GM19455 (cell line): ENCODE data around the gene SHISA7.

Experiments
- ATAC-seq: cut with Tn5 transposase; IDR thresholded peaks from one replicate; pipeline ENCODE4 v1.9.1; 2021; ENCODE audit not compliant: unreplicated experiment

SHISA7 gene

DNA sequence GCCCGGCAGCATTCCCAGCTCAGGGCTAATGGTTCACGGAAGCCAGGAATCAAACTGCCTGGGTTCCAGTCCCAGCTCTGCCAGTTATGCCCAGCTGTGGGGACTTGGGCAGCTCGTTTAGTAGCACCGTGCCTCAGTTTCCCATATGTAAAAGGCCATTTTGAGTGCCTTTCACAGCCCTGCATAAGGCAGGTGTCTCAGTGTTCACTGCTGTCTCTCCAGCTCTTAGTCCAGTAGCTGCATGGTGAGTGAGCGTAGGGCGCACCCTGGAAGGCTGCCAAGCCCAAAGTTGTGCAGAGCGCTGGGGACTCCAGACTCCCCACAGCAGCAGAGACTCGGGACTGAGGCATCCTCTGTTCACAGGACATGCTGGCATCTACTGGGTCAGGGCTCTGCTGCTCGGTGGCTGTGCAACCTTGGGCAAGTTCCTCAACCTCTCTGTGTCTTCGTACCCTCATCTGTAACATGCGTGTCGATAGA lies 51.9 kb downstream of the SHISA7 start:
- ATAC-seq = no peak

DNA sequence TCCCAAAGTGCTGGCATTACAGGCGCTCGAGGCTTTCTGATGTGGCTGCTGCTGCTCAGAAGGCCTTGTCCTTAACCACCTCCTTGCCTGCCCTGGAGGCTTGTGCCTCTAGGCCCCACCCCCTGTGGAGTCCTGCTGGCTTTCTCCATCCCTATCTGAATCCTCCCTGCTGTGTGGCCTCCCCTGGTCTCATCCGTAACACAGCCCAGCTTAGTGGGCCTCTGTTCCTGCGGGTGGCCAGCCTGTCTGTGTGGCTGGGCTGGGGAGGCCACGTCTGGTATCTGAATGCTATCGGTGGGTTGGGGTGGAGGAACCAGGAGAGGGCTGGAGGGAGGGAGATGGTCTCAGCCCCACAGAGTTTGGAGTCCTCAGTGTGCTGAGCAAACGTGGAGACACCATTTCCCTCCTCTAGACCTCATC lies 52.6 kb downstream of the SHISA7 start:
- no peak for ATAC-seq

DNA sequence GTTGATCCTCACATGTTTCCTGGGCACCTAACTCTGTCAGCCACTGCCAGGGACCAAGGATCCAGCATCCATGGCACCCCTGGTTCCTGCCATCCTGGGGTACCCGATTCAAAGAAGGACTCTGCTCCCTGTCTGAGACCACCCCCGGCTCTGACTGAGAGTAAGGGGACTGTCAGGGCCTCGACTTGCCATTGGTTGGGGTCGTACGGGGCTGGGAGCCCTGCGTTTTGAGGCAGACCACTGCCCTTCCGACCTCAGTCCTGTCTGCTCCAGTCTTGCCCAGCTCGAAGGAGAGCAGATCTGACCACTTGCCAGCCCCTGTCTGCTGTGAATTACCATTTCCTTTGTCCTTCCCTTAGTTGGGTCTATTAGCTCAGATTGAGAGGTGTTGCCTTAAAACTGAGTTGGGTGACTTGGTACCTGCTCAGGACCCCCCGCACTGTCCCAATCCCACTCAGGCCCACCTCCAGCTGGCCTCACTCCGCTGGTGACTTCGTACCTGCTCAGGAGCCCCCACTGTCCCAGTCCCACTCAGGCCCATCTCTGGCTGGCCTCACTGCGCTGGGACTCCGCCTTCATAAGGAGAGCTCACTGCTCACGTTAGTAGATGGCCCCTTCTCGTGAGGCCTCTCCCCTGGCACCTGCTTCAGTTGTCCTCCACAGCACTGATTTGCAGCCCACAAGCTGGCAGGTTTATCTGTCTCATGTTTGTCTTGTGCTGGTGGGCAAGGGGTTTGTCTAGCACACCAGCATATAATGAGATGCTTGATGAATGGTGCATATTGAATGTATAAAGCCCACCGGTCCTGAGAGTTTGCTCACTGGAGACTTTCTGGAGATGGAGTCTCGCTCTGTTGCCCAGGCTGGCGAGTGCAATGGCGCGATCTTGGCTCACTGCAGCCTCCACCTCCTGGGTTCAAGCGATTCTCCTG lies 53.4 kb downstream of the SHISA7 start:
- ATAC-seq = no peak

DNA sequence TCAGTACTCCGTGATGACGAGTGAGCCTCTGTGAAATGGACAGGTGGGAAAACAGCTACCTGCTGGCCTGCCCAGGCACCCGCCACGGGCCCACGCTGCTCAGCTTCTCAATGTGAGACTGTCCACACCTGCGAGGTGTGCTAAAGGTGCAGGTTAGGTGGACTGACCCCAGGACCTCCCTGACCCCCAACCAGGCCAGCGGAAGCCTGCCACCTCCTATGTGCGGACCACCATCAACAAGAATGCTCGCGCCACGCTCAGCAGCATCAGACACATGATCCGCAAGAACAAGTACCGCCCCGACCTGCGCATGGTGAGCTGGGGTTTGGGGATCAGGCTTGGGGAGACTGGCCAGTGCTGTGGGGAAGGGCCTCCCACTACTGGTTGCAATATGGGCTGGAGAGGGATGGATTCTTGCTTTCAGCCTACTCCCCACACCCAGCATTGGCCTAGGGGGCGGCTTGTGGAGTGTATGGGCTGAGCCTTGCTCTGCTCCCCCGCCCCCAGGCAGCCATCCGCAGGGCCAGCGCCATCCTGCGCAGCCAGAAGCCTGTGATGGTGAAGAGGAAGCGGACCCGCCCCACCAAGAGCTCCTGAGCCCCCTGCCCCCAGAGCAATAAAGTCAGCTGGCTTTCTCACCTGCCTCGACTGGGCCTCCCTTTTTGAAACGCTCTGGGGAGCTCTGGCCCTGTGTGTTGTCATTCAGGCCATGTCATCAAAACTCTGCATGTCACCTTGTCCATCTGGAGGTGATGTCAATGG lies 55.2 kb downstream of the SHISA7 start:
- no peak for ATAC-seq

DNA sequence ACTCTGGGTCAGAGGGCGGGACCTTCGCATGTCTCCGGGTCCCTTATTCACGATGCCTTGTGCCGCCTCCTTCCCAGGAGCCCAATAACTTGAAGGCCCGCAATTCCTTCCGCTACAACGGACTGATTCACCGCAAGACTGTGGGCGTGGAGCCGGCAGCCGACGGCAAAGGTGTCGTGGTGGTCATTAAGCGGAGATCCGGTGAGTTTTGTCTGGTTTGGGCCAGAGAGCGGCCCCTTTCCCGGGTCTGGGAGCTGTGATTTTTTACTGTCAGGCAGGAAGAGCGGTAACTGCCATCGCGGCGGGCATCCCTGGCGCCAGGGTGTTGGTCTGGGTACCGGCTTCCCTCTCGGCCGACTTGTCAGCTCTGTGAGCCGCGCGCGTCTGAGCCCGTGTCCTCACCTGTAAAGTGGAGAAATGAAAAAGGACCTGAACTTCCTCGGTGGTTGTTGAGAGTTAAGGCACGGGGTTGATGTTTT lies 56.6 kb downstream of the SHISA7 start:
- no peak for ATAC-seq

DNA sequence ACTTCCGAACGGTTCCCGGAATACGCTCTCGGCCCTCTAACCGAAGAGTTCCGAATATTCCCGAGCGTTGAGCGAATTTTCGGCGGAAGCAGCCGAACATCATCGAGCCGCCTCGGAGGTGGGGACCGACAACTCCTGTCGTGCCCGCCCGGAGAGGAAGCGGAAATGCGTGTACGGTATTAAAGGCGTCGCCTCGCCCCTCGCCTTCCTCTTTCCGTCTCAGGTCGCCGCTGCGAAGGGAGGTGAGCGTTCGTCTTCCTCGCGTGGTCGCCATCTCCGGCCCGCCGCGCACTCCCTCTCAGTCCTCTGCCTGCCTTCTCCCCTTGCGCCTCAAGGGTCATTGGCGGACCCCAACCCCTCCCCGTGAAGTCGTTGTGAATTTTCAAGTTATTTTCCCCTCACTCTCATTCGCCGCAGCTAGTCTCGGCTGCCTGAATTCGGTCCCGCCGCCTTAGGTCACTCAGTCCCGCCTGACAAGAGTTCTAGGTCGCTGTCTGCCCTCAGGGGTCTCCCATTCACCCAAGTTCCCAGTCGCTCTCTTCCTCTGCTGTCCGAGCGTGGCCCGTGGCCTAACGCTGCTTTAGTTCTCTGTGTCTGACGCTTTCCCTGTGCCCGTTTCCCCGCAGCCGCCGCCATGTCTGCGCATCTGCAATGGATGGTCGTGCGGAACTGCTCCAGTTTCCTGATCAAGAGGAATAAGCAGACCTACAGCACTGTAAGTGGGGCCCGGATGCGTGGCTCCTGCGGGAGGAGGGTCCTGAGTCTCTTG lies 57.2 kb downstream of the SHISA7 start, which contains the start of gene RPL28:
RPL28 (plus strand) TSS at position 209 of the 769 bp plus-strand sequence; CDS start at position 635, 426 bp downstream.
- peak; percentile 56 for ATAC-seq

DNA sequence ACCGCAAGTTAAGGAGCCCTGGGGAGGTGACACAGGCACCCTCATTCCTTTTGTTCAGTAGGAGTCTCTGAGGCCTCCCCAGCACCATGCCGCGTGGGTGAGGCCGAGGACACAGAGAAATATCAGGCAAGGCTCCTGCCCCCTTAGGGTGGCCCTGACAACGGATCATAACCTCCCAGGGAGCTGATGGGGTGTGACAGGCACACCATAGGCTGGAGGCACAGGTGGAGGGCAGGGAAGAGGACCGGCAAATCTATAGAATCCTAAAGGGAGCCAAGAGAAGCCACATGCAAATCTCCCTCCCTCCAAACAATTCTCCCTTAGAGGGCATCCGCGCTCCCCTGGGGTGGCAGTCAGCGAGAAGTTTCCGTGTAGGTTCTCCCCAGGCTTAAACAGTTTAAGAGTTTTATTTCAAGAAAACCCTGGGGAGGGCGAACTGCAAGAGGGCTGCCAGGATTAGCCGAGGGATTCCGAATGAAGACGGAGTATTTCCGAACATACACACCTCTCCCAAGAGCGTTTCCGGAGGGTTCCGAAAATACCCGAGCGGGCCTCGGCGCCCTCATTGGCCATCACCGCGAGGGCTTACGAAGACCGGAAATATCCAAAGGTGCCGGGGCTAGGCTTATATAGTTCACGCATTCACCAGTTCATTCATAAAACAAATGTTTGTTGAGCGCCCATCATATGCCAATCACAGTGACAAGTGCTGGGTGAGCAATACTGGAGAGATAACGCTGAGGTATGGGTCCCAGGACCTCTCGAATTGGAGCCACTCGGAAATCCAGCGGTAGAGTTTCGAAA lies 58.0 kb downstream of the SHISA7 start:
- ATAC-seq = peak; percentile 68

DNA sequence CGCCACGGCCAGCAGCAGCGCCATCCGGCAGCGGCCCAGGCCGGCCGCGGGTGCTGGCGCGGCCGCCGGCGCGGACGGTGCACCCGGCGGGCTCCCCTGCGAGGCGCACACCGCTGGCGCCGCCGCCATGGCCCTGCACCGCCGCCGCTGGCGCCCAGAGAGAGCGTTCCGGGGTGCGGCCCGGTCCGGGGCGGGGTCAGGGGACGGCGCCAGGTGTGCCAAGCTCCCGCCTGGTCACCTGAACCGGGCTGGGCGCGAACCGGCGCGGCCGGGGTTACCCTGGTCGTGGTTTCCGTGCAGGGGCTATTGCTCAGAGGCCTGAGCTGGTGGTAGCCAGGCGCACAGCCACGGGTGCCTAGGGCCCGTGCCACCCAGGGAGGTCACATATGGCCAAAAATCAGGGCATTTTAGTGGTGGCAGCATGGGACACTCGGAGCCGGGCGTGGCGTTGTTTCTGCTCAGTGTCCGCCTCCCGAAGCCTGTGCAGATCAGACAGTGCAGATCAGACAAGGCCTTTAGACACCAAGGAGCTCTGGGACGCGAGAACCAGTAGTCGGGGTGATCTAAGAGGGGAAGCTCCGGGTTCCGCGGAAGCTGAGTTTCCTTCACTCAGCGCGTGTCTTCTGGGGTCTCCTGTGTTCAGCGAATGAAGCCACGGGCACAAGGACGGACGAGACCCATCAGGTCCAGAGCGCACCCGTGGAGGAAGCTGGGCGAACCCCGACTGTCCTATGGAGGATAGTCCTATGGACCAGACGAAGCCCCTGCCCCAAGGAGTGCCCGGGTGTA lies 58.8 kb downstream of the SHISA7 start, which contains the start of gene TMEM238:
TMEM238 (minus strand) TSS at position 162 of the 789 bp plus-strand sequence; CDS start at position 129, 33 bp downstream.
- no peak for ATAC-seq

DNA sequence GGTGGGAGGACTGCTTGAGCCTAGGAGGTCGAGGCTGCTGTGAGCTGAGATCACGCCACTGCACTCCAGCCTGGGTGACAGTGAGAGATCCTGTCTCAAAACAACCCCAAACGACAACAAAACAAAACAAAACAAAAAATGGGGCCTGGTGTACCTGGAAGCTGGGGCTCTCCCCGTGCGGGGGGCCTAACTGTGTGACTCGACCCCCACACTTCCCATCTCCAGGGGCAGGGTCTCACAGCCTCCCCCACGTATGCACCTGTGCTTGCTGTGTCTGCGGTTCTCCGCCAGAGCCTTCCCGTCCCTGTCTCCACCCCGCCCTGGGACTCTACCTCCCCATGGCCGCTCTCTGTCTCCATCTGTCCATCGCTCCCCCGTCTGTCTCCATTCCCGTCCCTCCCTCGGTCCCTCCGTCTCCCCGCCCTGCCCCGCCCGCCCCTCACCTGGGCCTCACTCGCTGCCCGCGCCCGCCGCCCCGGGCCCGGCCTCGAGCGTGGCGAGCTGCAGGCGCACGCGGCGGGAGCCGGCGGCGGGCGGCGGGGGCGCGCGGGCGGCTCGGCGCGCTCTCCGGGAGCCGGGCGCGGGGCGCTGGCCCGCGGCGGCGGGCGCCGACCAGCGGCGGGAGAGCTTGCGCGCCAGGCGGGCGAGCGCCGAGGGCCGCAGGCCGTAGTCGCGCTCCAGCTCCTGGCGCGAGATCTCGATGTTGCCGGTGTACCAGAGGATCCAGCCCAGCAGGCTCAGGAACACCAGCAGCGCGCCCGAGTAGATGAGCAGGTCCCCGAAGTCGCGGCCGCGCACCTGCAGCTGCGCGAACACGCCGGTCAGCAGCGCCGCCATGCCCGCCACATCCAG lies 59.6 kb downstream of the SHISA7 start:
- no peak for ATAC-seq

DNA sequence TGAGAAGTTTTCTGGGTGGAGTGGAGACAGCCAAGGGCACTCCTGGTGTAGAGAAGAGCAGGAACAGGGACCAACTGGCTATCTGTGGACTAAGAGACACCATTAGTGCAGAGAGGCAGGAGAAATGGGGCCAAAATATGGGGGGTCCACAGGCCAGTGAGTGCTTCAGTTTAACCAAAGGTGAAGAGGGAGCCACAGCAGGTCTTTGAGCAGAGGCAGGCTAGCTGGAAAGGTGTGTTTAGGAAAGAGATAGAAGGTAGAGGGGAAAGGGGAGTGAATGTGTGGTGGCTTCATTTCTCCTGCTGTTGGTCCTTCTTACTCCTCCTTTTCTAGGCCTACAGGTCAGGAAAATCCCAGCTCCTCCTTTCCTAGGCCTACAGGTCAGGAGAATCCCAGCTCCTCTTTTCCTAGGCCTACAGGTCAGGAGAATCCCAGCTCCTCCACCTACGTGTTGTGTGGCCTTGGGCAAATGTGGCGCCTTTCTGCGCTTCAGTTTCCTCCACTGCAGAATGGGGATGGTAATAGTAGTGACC lies 60.5 kb downstream of the SHISA7 start:
- no peak for ATAC-seq

DNA sequence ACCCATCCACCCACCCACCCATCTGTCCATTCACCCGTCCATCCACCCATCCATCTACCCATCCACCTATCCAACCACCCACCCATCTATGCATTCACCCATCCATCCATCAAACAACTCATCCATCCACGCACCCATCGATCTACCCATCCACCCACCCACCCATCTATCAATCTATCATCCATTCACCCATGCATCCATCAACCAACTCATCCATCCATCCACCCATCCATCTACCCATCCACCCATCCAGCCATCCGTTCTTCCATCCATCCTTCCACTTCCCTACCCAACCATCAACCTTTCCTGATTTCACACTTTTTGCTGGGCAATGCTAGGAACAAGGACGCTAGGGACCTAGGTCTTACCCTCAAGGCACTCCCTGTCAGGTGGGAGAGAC lies 61.1 kb downstream of the SHISA7 start:
- ATAC-seq = no peak

DNA sequence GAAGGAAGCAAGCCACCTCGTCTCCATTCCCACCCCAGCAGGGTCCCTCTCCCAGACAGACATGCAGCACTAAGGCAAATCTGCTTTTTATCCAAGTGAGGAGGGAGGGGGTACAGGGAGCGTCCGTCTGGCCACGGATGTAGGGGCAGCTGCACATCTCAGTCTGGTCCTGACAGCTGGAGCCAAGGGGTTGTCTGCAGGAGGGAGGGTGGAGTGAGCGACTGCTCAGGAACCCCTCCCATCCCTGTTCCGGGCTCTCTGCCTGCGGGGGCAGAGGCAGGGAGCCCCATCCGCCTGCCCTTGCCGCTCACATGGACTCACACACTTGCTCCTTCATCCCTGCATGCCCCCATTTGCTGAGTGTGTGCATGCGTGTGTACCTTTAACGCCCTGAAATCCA lies 63.9 kb downstream of the SHISA7 start:
- no peak for ATAC-seq
